ENCODE data around the gene VSTM4. TPM values are rescaled to one million over a fixed set of nuclear protein-coding genes. Genes with fewer than 3 reads are reported as not detected.

Gene VSTM4
- total RNA-seq, 6 experiments from 2014 or later: 0.05 to 0.24 (median 0.14) TPM; not detected in 1

GRCh38 chr10:49078433-49078832, 36.9 kb downstream of the VSTM4 start:
- H3K27me3 Mint-ChIP-seq (ENCODE audit: insufficient read depth): peaks cover 30% of the 10 kb centered on the region

GRCh38 chr10:49076741-49077521, 38.4 kb downstream of the VSTM4 start:
- TF ChIP-seq CTCF (IDR thresholded peaks at IDR 0.05): no peak
- peaks cover 26% of the 10 kb centered on the region for H3K27me3 Mint-ChIP-seq (ENCODE audit: insufficient read depth)
- no peaks in the 10 kb centered on the region for H3K9me3 Mint-ChIP-seq
- no peak overlapping the region for H3K4me3 Mint-ChIP-seq
- no peak for DNase-seq
- no peaks in the 10 kb centered on the region for H3K4me1 Mint-ChIP-seq (ENCODE audit: low read depth)
- no peak overlapping the region for H3K27ac Mint-ChIP-seq
- H3K36me3 Mint-ChIP-seq (ENCODE audit: low read depth): no peaks in the 10 kb centered on the region

More at GRCh38 chr10:49078433-49078832, 36.9 kb downstream of the VSTM4 start:
- Mint-ChIP-seq H3K27ac (no peak overlapping the region), H3K9me3 (no peaks in the 10 kb centered on the region), H3K4me1 (ENCODE audit: low read depth) (no peaks in the 10 kb centered on the region), H3K4me3 (no peak overlapping the region), H3K36me3 (ENCODE audit: low read depth) (no peaks in the 10 kb centered on the region)
- no peak for DNase-seq
- TF ChIP-seq CTCF (IDR thresholded peaks at IDR 0.05): no peak

- Mint-ChIP-seq H3K9me3 (no peaks in the 10 kb centered on the region), H3K4me3 (no peak overlapping the region), H3K27me3 (ENCODE audit: insufficient read depth) (peaks cover 22% of the 10 kb centered on the region), H3K36me3 (ENCODE audit: low read depth) (no peaks in the 10 kb centered on the region), H3K27ac (no peak overlapping the region), H3K4me1 (ENCODE audit: low read depth) (no peaks in the 10 kb centered on the region)
- TF ChIP-seq CTCF (IDR thresholded peaks at IDR 0.05): no peak
- DNase-seq: no peak
These were observed 39.0 kb downstream of the VSTM4 start for GRCh38 chr10:49076319-49076718.

- H3K27me3 Mint-ChIP-seq (ENCODE audit: insufficient read depth): peaks cover 22% of the 10 kb centered on the region
- H3K27ac Mint-ChIP-seq: no peak overlapping the region
- no peaks in the 10 kb centered on the region for H3K36me3 Mint-ChIP-seq (ENCODE audit: low read depth)
These were observed 39.6 kb downstream of the VSTM4 start for GRCh38 chr10:49075743-49076142.

GRCh38 chr10:49074836-49075682, 40.3 kb downstream of the VSTM4 start:
- Mint-ChIP-seq H3K4me1 (ENCODE audit: low read depth) (no peaks in the 10 kb centered on the region), H3K4me3 (no peak overlapping the region), H3K27ac (no peak overlapping the region), H3K36me3 (ENCODE audit: low read depth) (no peaks in the 10 kb centered on the region), H3K27me3 (ENCODE audit: insufficient read depth) (peaks cover 18% of the 10 kb centered on the region), H3K9me3 (no peaks in the 10 kb centered on the region)
- TF ChIP-seq CTCF (IDR thresholded peaks at IDR 0.05): no peak
- no peak for DNase-seq

More at GRCh38 chr10:49075743-49076142, 39.6 kb downstream of the VSTM4 start:
- H3K4me1 Mint-ChIP-seq (ENCODE audit: low read depth): no peaks in the 10 kb centered on the region
- H3K9me3 Mint-ChIP-seq: no peaks in the 10 kb centered on the region
- DNase-seq: no peak
- no peak for TF ChIP-seq CTCF (IDR thresholded peaks at IDR 0.05)
- no peak overlapping the region for H3K4me3 Mint-ChIP-seq
